HCT116 (cell line): ENCODE measurements around the gene ARHGAP8. TPM values are rescaled to one million over a fixed set of nuclear protein-coding genes. Genes with fewer than 3 reads are reported as not detected.

Experiments used
- ATAC-seq: fragments of 200-7000 bp; cut with Tn5 transposase; 2 replicates; pipeline ENCODE4 v1.9.1; 2020; ENCODE audit warnings: mild to moderate bottlenecking, moderate library complexity
- BruUV-seq: library from RNA; stranded (reverse); fragments of 400-500 nt; replicated peaks from 2 replicates; lab custom pipeline; 2021; lab: Mats Ljungman, UMichigan
- CTCF ChIA-PET: fragments of 300-600 bp; sonication (Branson Sonifier 250); formaldehyde crosslinking; loops from one replicate; lab custom pipeline; 2021; ENCODE audit warnings: antibody characterized with exemption; lab: Charles Lee
- POLR2A ChIA-PET: fragments of 300-600, 350-600 bp; sonication (Branson Sonifier 250); formaldehyde crosslinking; loops from one replicate; lab custom pipeline; 2021; ENCODE audit warnings: antibody characterized with exemption; lab: Charles Lee
- RAD21 ChIA-PET, 2 experiments: fragments of 300-600 bp; sonication (Branson Sonifier 250); formaldehyde crosslinking; loops; one replicate each; lab custom pipeline; 2023; ENCODE audit warnings: low total read pairs in 2 of 2; ENCODE audit not compliant: uncharacterized antibody in 2 of 2, unreplicated experiment in 2 of 2, low non-redundant PET in 1 of 2; lab: Charles Lee
- DNase-seq: peaks from one replicate; pipeline ENCODE4 v3.0.0-alpha.2; 2010; ENCODE audit warnings: low read depth, low spot score
- H2AFZ ChIP-seq: fragments of 200-600 bp; shearing (Covaris generic), sonication (generic); 2 replicates; pipeline ENCODE4 v1.6.1; 2017; ENCODE audit warnings: low read depth, mixed run types, mixed read lengths, antibody characterized with exemption, low read length; ENCODE audit not compliant: poor library complexity, severe bottlenecking
- H3K27ac ChIP-seq: 2 replicates; pipeline ENCODE4 v1.5.1; 2012; ENCODE audit warnings: low read depth, low read length
- H3K27me3 ChIP-seq: fragments of 200-600 bp; sonication (generic); 2 replicates; pipeline ENCODE4 v1.6.1; 2016; ENCODE audit warnings: mixed run types, low read length, mixed read lengths; ENCODE audit not compliant: insufficient read depth
- H3K36me3 ChIP-seq, 2 experiments: fragments of 200-500 bp in 1 of 2; fragments of 200-600 bp in 1 of 2; sonication (Bioruptor generic) in 1 of 2; sonication (generic) in 1 of 2; 2 replicates each; pipeline versions ENCODE4 v1.5.1 to v1.6.1; 2014 to 2016; ENCODE audit warnings: low read length in 2 of 2, inconsistent platforms in 1 of 2, mixed read lengths in 1 of 2, mixed run types in 1 of 2; ENCODE audit not compliant: insufficient read depth in 2 of 2, control insufficient read depth in 1 of 2
- H3K4me1 ChIP-seq, 2 experiments: fragments of 200-600 bp in 1 of 2; sonication (generic) in 1 of 2; 2 replicates each; pipeline versions ENCODE4 v1.5.1 to v1.6.1; 2012 to 2017; ENCODE audit warnings: low read length in 2 of 2, inconsistent platforms in 1 of 2, mild to moderate bottlenecking in 1 of 2, mixed read lengths in 1 of 2, mixed run types in 1 of 2, moderate library complexity in 1 of 2; ENCODE audit not compliant: insufficient read depth in 2 of 2, control insufficient read depth in 1 of 2
- H3K4me2 ChIP-seq: fragments of 200-600 bp; sonication (generic); 2 replicates; pipeline ENCODE4 v1.6.1; 2017; ENCODE audit warnings: mixed run types, low read length, mixed read lengths
- H3K4me3 ChIP-seq, 2 experiments: fragments of 200-600 bp in 1 of 2; sonication (generic) in 1 of 2; replicated peaks in 1 of 2; 2 replicates each; pipeline ENCODE4 v1.5.1; 2011 to 2016; ENCODE audit warnings: low read length in 2 of 2, control low read depth in 1 of 2, low read depth in 1 of 2, mild to moderate bottlenecking in 1 of 2, mixed read lengths in 1 of 2, mixed run types in 1 of 2
- H3K79me2 ChIP-seq: fragments of 200-600 bp; sonication (generic); 2 replicates; pipeline ENCODE4 v1.6.1; 2017; ENCODE audit warnings: mild to moderate bottlenecking, mixed run types, low read length, moderate library complexity, mixed read lengths; ENCODE audit not compliant: insufficient read depth
- H3K9ac ChIP-seq: fragments of 200-600 bp; sonication (generic); 2 replicates; pipeline ENCODE4 v1.6.1; 2016; ENCODE audit warnings: low read length, mixed read lengths
- H3K9me2 ChIP-seq: fragments of 200-600 bp; sonication (generic), shearing (Covaris generic); 2 replicates; pipeline ENCODE4 v1.6.1; 2017; ENCODE audit warnings: mixed run types, mild to moderate bottlenecking, moderate library complexity; ENCODE audit not compliant: insufficient read depth
- H3K9me3 ChIP-seq, 2 experiments: fragments of 200-500 bp in 1 of 2; fragments of 200-600 bp in 1 of 2; sonication (Bioruptor generic) in 1 of 2; sonication (generic) in 1 of 2; 2 replicates each; pipeline ENCODE4 v1.6.1; 2014 to 2017; ENCODE audit warnings: low read length in 2 of 2, mixed read lengths in 2 of 2, inconsistent platforms in 1 of 2, low read depth in 1 of 2, mild to moderate bottlenecking in 1 of 2, mixed run types in 1 of 2, moderate library complexity in 1 of 2; ENCODE audit not compliant: control insufficient read depth in 1 of 2, insufficient read depth in 1 of 2
- H4K20me1 ChIP-seq: fragments of 200-600 bp; sonication (generic), shearing (Covaris generic); 2 replicates; pipeline ENCODE4 v1.6.1; 2017; ENCODE audit warnings: mixed run types, mild to moderate bottlenecking, moderate library complexity; ENCODE audit not compliant: insufficient read depth
- ATF3 ChIP-seq: IDR thresholded peaks from 2 replicates; pipeline ENCODE4 v1.6.1; 2012
- CBX3 ChIP-seq: IDR thresholded peaks from 2 replicates; pipeline ENCODE4 v1.6.1; 2012; ENCODE audit warnings: low read depth
- EGR1 ChIP-seq: IDR thresholded peaks from 2 replicates; pipeline ENCODE4 v1.6.1; 2012; ENCODE audit warnings: low read depth
- ELF1 ChIP-seq: IDR thresholded peaks from 2 replicates; pipeline ENCODE4 v1.6.1; 2012; ENCODE audit warnings: low read depth, borderline replicate concordance
- FOSL1 ChIP-seq: IDR thresholded peaks from 2 replicates; pipeline ENCODE4 v1.6.1; 2012; ENCODE audit warnings: low read depth
- JUND ChIP-seq: IDR thresholded peaks from 2 replicates; pipeline ENCODE4 v1.6.1; 2012
- POLR2AphosphoS5 ChIP-seq: IDR thresholded peaks from 2 replicates; pipeline ENCODE4 v1.6.1; 2011; ENCODE audit warnings: mild to moderate bottlenecking, low read depth, low read length, moderate library complexity
- SIN3A ChIP-seq: IDR thresholded peaks from 2 replicates; pipeline ENCODE4 v1.6.1; 2012; ENCODE audit warnings: low read depth
- SRF ChIP-seq: IDR thresholded peaks from 2 replicates; pipeline ENCODE4 v1.6.1; 2012; ENCODE audit warnings: low read depth
- TCF7L2 ChIP-seq: IDR thresholded peaks from 2 replicates; pipeline ENCODE4 v1.7.0; 2011; ENCODE audit warnings: borderline replicate concordance, inconsistent platforms; ENCODE audit not compliant: insufficient read depth, insufficient read length; ENCODE audit errors: extremely low read depth
- YY1 ChIP-seq: IDR thresholded peaks from 2 replicates; pipeline ENCODE4 v1.6.1; 2011; ENCODE audit warnings: low read length, low read depth, moderate library complexity, mild to moderate bottlenecking; ENCODE audit not compliant: insufficient replicate concordance; ENCODE audit errors: extremely low read depth
- ZBTB33 ChIP-seq: IDR thresholded peaks from 2 replicates; pipeline ENCODE4 v1.6.1; 2011; ENCODE audit warnings: mild to moderate bottlenecking, low read length, moderate library complexity; ENCODE audit not compliant: insufficient replicate concordance; ENCODE audit errors: extremely low read depth
- ZFX ChIP-seq: fragments of 450-650 bp; IDR thresholded peaks from 2 replicates; pipeline ENCODE4 v1.6.1; 2017
- intact Hi-C: fragments of 100-400 bp; cut with micrococcal nuclease; formaldehyde crosslinking; loops from 2 replicates; pipeline ENCODE4 v1.10.0; 2022
- total RNA-seq: library from RNA; stranded (reverse); gene quantifications from one replicate; pipeline ENCODE4 v1.2.1, GENCODE V29; 2021; ENCODE audit not compliant: unreplicated experiment

ARHGAP8 gene
- total RNA-seq, 1 experiment from 2014 or later = 67.5 TPM

- Histone ChIP-seq H3K27me3 (0 out of 2 replicates have a peak, but pooled peaks cover 5% of the 10 kb centered on the region), H3K4me3 (no peak overlapping the region), H3K79me2 (no peaks in the 10 kb centered on the region), H3K9ac (no peak overlapping the region), H3K4me1 (no peaks in the 10 kb centered on the region), H3K9me3 (no peaks in the 10 kb centered on the region), H3K9me2 (no peaks in the 10 kb centered on the region), H3K36me3 (no peaks in the 10 kb centered on the region), H4K20me1 (no peaks in the 10 kb centered on the region), H3K4me2 (no peak overlapping the region), H2AFZ (no peak overlapping the region), H3K27ac (no peak overlapping the region)
- no TSS peak for BruUV-seq
- intact Hi-C loops = no loop called here
- TF ChIP-seq SIN3A (no peak), ATF3 (no peak), CBX3 (no peak), YY1 (no peak), JUND (no peak), TCF7L2 (no peak), FOSL1 (no peak), ZBTB33 (no peak), ELF1 (no peak), EGR1 (no peak), SRF (no peak), ZFX (no peak), POLR2AphosphoS5 (no peak)
- DNase-seq (no peak), ATAC-seq (no peak)
- RAD21 ChIA-PET = no interaction called here
- CTCF ChIA-PET = no interaction called here
- POLR2A ChIA-PET = no interaction called here
Measured at GRCh38 chr22:44909241-44909640, 156.9 kb downstream of the ARHGAP8 start.

Other genes starting within 250 kb of the ARHGAP8 start
- 26.9 TPM for gene PRR5, start 50.4 kb upstream of the ARHGAP8 start, total RNA-seq